ENCODE measurements around the gene SLIT1.

- TF ChIP-seq CTCF (IDR thresholded peaks at IDR 0.05; ENCODE audit: insufficient read depth, low read depth, low read length) (no peak), EZH2 (IDR thresholded peaks at IDR 0.05; ENCODE audit: insufficient read depth, low read length) (no peak)
These were observed 107.4 kb downstream of the SLIT1 start for GRCh38 chr10:97078261-97078937.
